CD14-positive monocyte (primary cell): ENCODE results near the gene GAPDHS. TPM values are rescaled to one million over a fixed set of nuclear protein-coding genes. Genes with fewer than 3 reads are reported as not detected.

Source experiments
- DNase-seq, 3 donors: peaks; one replicate each; pipeline ENCODE4 v3.0.0-alpha.2; 2011 to 2022
- H2AFZ ChIP-seq: 2 replicates; pipeline ENCODE4 v1.6.0; 2012; ENCODE audit warnings: mild to moderate bottlenecking, low read depth, low read length, inconsistent platforms; ENCODE audit not compliant: insufficient read depth, poor library complexity, severe bottlenecking
- H3K27ac ChIP-seq, 2 donors: 1 replicate in 1 of 2; 2 replicates in 1 of 2; pipeline ENCODE4 v1.5.1; 2012 to 2013; ENCODE audit warnings: low read length in 2 of 2, control low read depth in 1 of 2, inconsistent platforms in 1 of 2, low read depth in 1 of 2, mild to moderate bottlenecking in 1 of 2
- H3K27me3 ChIP-seq, 2 donors: one replicate each; pipeline versions ENCODE4 v1.6.0 to v1.6.1; 2011 to 2013; ENCODE audit warnings: low read length in 2 of 2; ENCODE audit not compliant: control insufficient read depth in 2 of 2, insufficient read depth in 2 of 2
- H3K36me3 ChIP-seq, 2 donors: replicated peaks in 1 of 2; 1 replicate in 1 of 2; 2 replicates in 1 of 2; pipeline versions ENCODE4 v1.5.1 to v1.6.1; 2012 to 2013; ENCODE audit warnings: low read length in 2 of 2, control low read depth in 1 of 2, inconsistent platforms in 1 of 2, mild to moderate bottlenecking in 1 of 2; ENCODE audit not compliant: insufficient read depth in 2 of 2, control insufficient read depth in 1 of 2
- H3K4me1 ChIP-seq, 2 donors: 1 replicate in 1 of 2; 2 replicates in 1 of 2; pipeline versions ENCODE4 v1.5.1 to v1.6.1; 2012 to 2013; ENCODE audit warnings: low read length in 2 of 2, control low read depth in 1 of 2, inconsistent platforms in 1 of 2, mild to moderate bottlenecking in 1 of 2, moderate library complexity in 1 of 2; ENCODE audit not compliant: insufficient read depth in 2 of 2, control insufficient read depth in 1 of 2
- H3K4me2 ChIP-seq: replicated peaks from 2 replicates; pipeline ENCODE3; 2012; ENCODE audit warnings: low read length, moderate library complexity, mild to moderate bottlenecking; ENCODE audit not compliant: poor library complexity, severe bottlenecking; ENCODE audit errors: extremely low read depth
- H3K4me3 ChIP-seq, 3 experiments: fragments of 200-600 bp in 1 of 3; sonication (generic) in 1 of 3; replicated peaks in 1 of 3; 1 replicate in 2 of 3; 2 replicates in 1 of 3; pipeline ENCODE4 v1.5.1; 2011 to 2013; ENCODE audit warnings: low read length in 3 of 3, mild to moderate bottlenecking in 3 of 3, control low read depth in 2 of 3, low read depth in 2 of 3, inconsistent platforms in 1 of 3, moderate library complexity in 1 of 3
- H3K79me2 ChIP-seq: 2 replicates; pipeline ENCODE4 v1.6.0; 2012; ENCODE audit warnings: mild to moderate bottlenecking, control low read depth, inconsistent platforms, low read length, moderate library complexity; ENCODE audit not compliant: insufficient read depth
- H3K9ac ChIP-seq: 2 replicates; pipeline ENCODE4 v1.6.0; 2017; ENCODE audit warnings: low read length, mild to moderate bottlenecking; ENCODE audit not compliant: insufficient read depth, poor library complexity, severe bottlenecking
- H3K9me3 ChIP-seq, 2 donors: replicated peaks in 1 of 2; 1 replicate in 1 of 2; 2 replicates in 1 of 2; pipeline versions ENCODE4 v1.5.1 to v1.6.1; 2012 to 2013; ENCODE audit warnings: low read length in 2 of 2, control low read depth in 1 of 2; ENCODE audit not compliant: control insufficient read depth in 1 of 2, insufficient read depth in 1 of 2
- H4K20me1 ChIP-seq: 2 replicates; pipeline ENCODE4 v1.6.0; 2012; ENCODE audit warnings: mild to moderate bottlenecking, low read length, control low read depth, moderate library complexity; ENCODE audit not compliant: insufficient read depth
- H3K27ac Mint-ChIP-seq, 7 donors: one replicate each; pipeline ENCODE4 v1.8.0; 2020; ENCODE audit warnings: mild to moderate bottlenecking in 7 of 7, mixed read lengths in 7 of 7, moderate library complexity in 6 of 7, inconsistent platforms in 2 of 7
- H3K27me3 Mint-ChIP-seq, 3 donors: one replicate each; pipeline ENCODE4 v1.8.0; 2021 to 2022; ENCODE audit warnings: low read depth in 3 of 3, mild to moderate bottlenecking in 3 of 3, mixed read lengths in 3 of 3, moderate library complexity in 3 of 3, inconsistent platforms in 1 of 3
- H3K36me3 Mint-ChIP-seq, 2 donors: one replicate each; pipeline ENCODE4 v1.8.0; 2020; ENCODE audit warnings: mixed read lengths in 2 of 2, inconsistent platforms in 1 of 2, mild to moderate bottlenecking in 1 of 2
- H3K4me1 Mint-ChIP-seq: one replicate; pipeline ENCODE4 v1.8.0; 2020; ENCODE audit warnings: mild to moderate bottlenecking, mixed read lengths
- H3K4me3 Mint-ChIP-seq, 2 donors: one replicate each; pipeline ENCODE4 v1.8.0; 2020; ENCODE audit warnings: mild to moderate bottlenecking in 2 of 2, mixed read lengths in 2 of 2, moderate library complexity in 1 of 2
- H3K9me3 Mint-ChIP-seq, 7 donors: one replicate each; pipeline ENCODE4 v1.8.0; 2020 to 2022; ENCODE audit warnings: mixed read lengths in 7 of 7, mild to moderate bottlenecking in 6 of 7, moderate library complexity in 6 of 7, inconsistent platforms in 2 of 7
- CTCF ChIP-seq: fragments of 200-600 bp; IDR thresholded peaks from one replicate; pipeline ENCODE4 v1.8.0; 2022; ENCODE audit warnings: antibody characterized with exemption, mild to moderate bottlenecking
- WGBS: methylation state at CpG from one replicate; pipeline ENCODE4 v1.1.5; 2013; ENCODE audit warnings: missing lambda C conversion rate; ENCODE audit not compliant: insufficient coverage; 5-methylcytosine and 5-hydroxymethylcytosine counted together
- intact Hi-C, 2 donors: fragments of 100-400 bp; cut with micrococcal nuclease; formaldehyde crosslinking; loops; one replicate each; pipeline versions ENCODE4 v1.15.0 to v1.15.1; 2023
- polyA plus RNA-seq, 3 donors: library from polyadenylated mRNA; depleted of rRNA in 1 of 3; unstranded in 2 of 3; stranded (reverse) in 1 of 3; fragments of 300-500 nt in 2 of 3; fragments of >200 nt in 1 of 3; fragmentation: Illumina TruSeq in 2 of 3; gene quantifications; 1 replicate in 2 of 3; 2 replicates in 1 of 3; pipeline ENCODE4 v1.2.3, GENCODE V29; 2012 to 2021

GAPDHS gene
- polyA plus RNA-seq, 3 donors, result not detected

DNA sequence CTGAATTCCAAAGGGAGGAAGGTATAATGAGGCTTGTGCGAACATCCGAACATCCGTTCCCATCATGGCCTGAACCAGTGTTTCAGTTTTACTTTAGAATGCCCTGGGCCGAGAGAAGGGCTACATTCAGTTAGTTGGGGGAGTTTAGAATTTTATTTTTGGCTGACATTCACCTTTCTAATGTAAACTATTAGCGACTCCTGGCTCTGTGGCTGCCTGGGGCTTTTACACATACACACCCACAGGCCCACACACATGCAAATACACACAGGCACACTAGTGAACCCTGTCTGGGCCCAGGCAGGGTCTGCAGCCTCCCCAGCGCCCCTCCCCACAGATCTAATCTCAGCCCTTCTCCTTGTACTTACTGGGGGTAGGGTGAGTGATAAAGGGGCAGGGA lies 6.1 kb downstream of the GAPDHS start:
- Histone ChIP-seq H3K9me3 (no peaks in the 10 kb centered on the region), H3K4me1 (peaks cover 3% of the 10 kb centered on the region in 2 donors), H3K4me2 (no peak overlapping the region), H3K4me3 (no peak overlapping the region), H3K36me3 (no peaks in the 10 kb centered on the region), H3K27me3 (peaks cover 0 to 4% of the 10 kb centered on the region in 2 donors), H4K20me1 (no peaks in the 10 kb centered on the region), H3K79me2 (no peaks in the 10 kb centered on the region), H3K27ac (no peak overlapping the region), H3K9ac (no peak overlapping the region), H2AFZ (no peak overlapping the region)
- peaks cover 4 to 9% (median 8%) of the 10 kb centered on the region in 3 donors for H3K27me3 Mint-ChIP-seq
- WGBS, result no CpG with 5 or more reads among the region's 6 CpGs
- no peak overlapping the region for H3K4me3 Mint-ChIP-seq
- TF ChIP-seq CTCF, result no peak
- intact Hi-C loops, result no loop called here
- H3K36me3 Mint-ChIP-seq, result peaks cover 7 to 8% of the 10 kb centered on the region in 2 donors
- H3K27ac Mint-ChIP-seq, result no peak overlapping the region
- peaks cover 7% of the 10 kb centered on the region for H3K4me1 Mint-ChIP-seq
- H3K9me3 Mint-ChIP-seq, result no peaks in the 10 kb centered on the region
- DNase-seq, result no peak

GRCh38 chr19:35539850-35540249 lies 6.6 kb downstream of the GAPDHS start:
- H3K4me3 Mint-ChIP-seq, result no peak overlapping the region
- peak overlapping the region in 1 of 7 donors; percentile 45 for H3K27ac Mint-ChIP-seq
- WGBS, result 94% methylated on average over 12 of the region's 12 CpGs

More at GRCh38 chr19:35539850-35540249, 6.6 kb downstream of the GAPDHS start:
- Mint-ChIP-seq H3K9me3 (no peaks in the 10 kb centered on the region), H3K4me1 (peaks cover 12% of the 10 kb centered on the region), H3K27me3 (peaks cover 4 to 6% (median 6%) of the 10 kb centered on the region in 3 donors), H3K36me3 (peaks cover 7 to 8% of the 10 kb centered on the region in 2 donors)
- Histone ChIP-seq H3K27me3 (no peaks in the 10 kb centered on the region), H3K9me3 (no peaks in the 10 kb centered on the region), H3K36me3 (no peaks in the 10 kb centered on the region), H2AFZ (no peak overlapping the region), H3K9ac (no peak overlapping the region), H3K4me3 (no peak overlapping the region), H3K27ac (no peak overlapping the region), H3K79me2 (no peaks in the 10 kb centered on the region), H3K4me1 (peaks cover 8 to 9% of the 10 kb centered on the region in 2 donors), H4K20me1 (no peaks in the 10 kb centered on the region), H3K4me2 (no peak overlapping the region)
- intact Hi-C loops, result no loop called here
- no peak for DNase-seq
- TF ChIP-seq CTCF, result no peak
